22Rv1 (cell line): ENCODE results near the gene CADM4.

ENCODE experiments used
- ZFX ChIP-seq: fragments of 450-650 bp; IDR thresholded peaks from 2 replicates; pipeline ENCODE4 v1.6.1; 2017; ENCODE audit warnings: antibody characterized with exemption, borderline replicate concordance
- TF ChIP-seq, protein P1 (sequence below): fragments of 450-650 bp; IDR thresholded peaks from 2 replicates; pipeline ENCODE4 v1.5.1; 2017; ENCODE audit warnings: mild to moderate bottlenecking

- TF ChIP-seq, protein P1, sequence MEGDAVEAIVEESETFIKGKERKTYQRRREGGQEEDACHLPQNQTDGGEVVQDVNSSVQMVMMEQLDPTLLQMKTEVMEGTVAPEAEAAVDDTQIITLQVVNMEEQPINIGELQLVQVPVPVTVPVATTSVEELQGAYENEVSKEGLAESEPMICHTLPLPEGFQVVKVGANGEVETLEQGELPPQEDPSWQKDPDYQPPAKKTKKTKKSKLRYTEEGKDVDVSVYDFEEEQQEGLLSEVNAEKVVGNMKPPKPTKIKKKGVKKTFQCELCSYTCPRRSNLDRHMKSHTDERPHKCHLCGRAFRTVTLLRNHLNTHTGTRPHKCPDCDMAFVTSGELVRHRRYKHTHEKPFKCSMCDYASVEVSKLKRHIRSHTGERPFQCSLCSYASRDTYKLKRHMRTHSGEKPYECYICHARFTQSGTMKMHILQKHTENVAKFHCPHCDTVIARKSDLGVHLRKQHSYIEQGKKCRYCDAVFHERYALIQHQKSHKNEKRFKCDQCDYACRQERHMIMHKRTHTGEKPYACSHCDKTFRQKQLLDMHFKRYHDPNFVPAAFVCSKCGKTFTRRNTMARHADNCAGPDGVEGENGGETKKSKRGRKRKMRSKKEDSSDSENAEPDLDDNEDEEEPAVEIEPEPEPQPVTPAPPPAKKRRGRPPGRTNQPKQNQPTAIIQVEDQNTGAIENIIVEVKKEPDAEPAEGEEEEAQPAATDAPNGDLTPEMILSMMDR = no peak
- no peak for TF ChIP-seq ZFX
Measured at GRCh38 chr19:43631491-43631890, 8.2 kb downstream of the CADM4 start.
